ENCODE measurements around the gene CRTC3. TPM values are rescaled to one million over a fixed set of nuclear protein-coding genes. Genes with fewer than 3 reads are reported as not detected.

The CRTC3 gene
- total and polyA plus RNA-seq, 2 donors (not counting 3 experiments of a cell fraction or from before 2014, with no cell fraction given) = 16.2 to 26.4 TPM

DNA sequence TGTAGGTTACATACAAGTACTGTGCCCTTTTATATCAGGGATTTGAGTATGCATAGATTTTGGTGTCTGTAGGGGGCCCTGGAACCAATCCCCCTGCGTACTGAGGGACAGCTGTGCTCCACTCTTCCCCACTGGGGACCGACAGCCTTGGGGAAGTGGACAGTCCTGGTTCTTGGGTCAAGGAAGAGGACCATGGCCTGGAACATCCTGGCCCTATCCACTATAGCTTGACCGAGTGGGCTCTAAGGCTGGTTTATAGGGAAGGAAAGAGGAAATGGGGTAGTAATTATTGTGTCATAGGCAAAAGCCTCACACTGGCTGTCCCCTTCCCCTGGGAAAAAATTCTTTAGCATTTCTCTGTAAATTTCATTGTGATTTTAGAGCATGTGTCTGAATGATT lies 49.5 kb downstream of the CRTC3 start:
- TF ChIP-seq, protein P1, sequence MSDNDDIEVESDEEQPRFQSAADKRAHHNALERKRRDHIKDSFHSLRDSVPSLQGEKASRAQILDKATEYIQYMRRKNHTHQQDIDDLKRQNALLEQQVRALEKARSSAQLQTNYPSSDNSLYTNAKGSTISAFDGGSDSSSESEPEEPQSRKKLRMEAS (IDR thresholded peaks at IDR 0.05; ENCODE audit: insufficient read depth, insufficient read length) = no peak
- no peak for TF ChIP-seq EZH2 (IDR thresholded peaks at IDR 0.05; ENCODE audit: borderline replicate concordance, low read depth, low read length, severe bottlenecking)
- no peak for TF ChIP-seq POLR2A (IDR thresholded peaks at IDR 0.05; ENCODE audit: low read depth, low read length)
- ChIA-PET POLR2A (no interaction called here), CTCF (no interaction called here)
- H3K9me3 ChIP-seq (replicated peaks; ENCODE audit: control insufficient read depth, insufficient read depth, low read length) = no peaks in the 10 kb centered on the region
- no peak overlapping the region for H3K9ac ChIP-seq (replicated peaks; ENCODE audit: extremely low read depth, insufficient read depth, low read length)
- DNase-seq (ENCODE audit: low read depth, low spot score) (no peak), FAIRE-seq (no peak)
- no peak overlapping the region for H3K27ac ChIP-seq (ENCODE audit: insufficient read depth, low read depth, low read length)
- H4K20me1 ChIP-seq (replicated peaks; ENCODE audit: control insufficient read depth, extremely low read depth, insufficient read depth, low read length) = no peaks in the 10 kb centered on the region
- no peak overlapping the region for H2AFZ ChIP-seq (ENCODE audit: low read depth, low read length)
- no peaks in the 10 kb centered on the region for H3K4me1 ChIP-seq (ENCODE audit: control insufficient read depth, extremely low read depth, insufficient read depth, low read length)
- no peak overlapping the region for H3K4me2 ChIP-seq (ENCODE audit: insufficient read depth, low read length)
- H3K9me1 ChIP-seq (replicated peaks; ENCODE audit: control insufficient read depth, extremely low read depth, insufficient read depth, low read length) = no peaks in the 10 kb centered on the region
- H3K79me2 ChIP-seq (ENCODE audit: control insufficient read depth, insufficient read depth, low read length) = no peaks in the 10 kb centered on the region
- dilution Hi-C loops (cut with MboI; ENCODE audit: extremely low pct_ligation_motif_present, low sequenced_read_pairs) (no loop called here), intact Hi-C loops (cut with micrococcal nuclease) (no loop called here)
- no peaks in the 10 kb centered on the region for H3K27me3 ChIP-seq (ENCODE audit: control insufficient read depth in 2 of 2, insufficient read depth in 2 of 2, low read length in 2 of 2)
- no TSS peak for BruUV-seq (replicated peaks)
- no peak overlapping the region for H3K4me3 ChIP-seq (replicated peaks in 1 of 3; ENCODE audit: insufficient read depth in 1 of 3, low read depth in 1 of 3, low read length in 3 of 3)
- H3K36me3 ChIP-seq (ENCODE audit: control insufficient read depth in 2 of 2, extremely low read depth in 1 of 2, insufficient read depth in 2 of 2, low read length in 2 of 2) = no peaks in the 10 kb centered on the region

DNA sequence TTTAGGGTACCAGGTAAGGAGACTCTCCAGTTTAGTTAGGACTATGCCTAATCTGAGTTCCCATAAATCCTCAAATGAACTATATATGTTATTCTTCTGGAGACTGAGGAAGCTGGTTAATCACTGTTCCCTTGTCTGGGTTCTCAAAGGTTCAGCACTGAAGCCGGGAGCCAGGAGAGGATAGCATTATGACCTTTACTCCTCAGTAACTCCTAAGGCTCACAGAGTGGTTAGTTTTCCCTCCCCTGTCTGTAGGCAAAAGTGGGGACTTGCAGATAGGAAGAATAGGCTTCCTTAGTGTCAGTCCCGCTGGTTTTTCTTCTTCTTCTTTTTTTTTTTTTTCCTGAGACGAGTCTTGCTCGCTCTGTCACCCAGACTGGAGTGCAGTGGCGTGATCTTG lies 50.4 kb downstream of the CRTC3 start:
- Histone ChIP-seq H3K4me1 (ENCODE audit: control insufficient read depth, extremely low read depth, insufficient read depth, low read length) (no peaks in the 10 kb centered on the region), H3K27ac (ENCODE audit: insufficient read depth, low read depth, low read length) (no peak overlapping the region), H3K9me3 (replicated peaks; ENCODE audit: control insufficient read depth, insufficient read depth, low read length) (no peaks in the 10 kb centered on the region), H3K79me2 (ENCODE audit: control insufficient read depth, insufficient read depth, low read length) (no peaks in the 10 kb centered on the region), H3K4me2 (ENCODE audit: insufficient read depth, low read length) (no peak overlapping the region), H3K27me3 (ENCODE audit: control insufficient read depth in 2 of 2, insufficient read depth in 2 of 2, low read length in 2 of 2) (no peaks in the 10 kb centered on the region), H4K20me1 (replicated peaks; ENCODE audit: control insufficient read depth, extremely low read depth, insufficient read depth, low read length) (no peaks in the 10 kb centered on the region), H3K9me1 (replicated peaks; ENCODE audit: control insufficient read depth, extremely low read depth, insufficient read depth, low read length) (no peaks in the 10 kb centered on the region), H2AFZ (ENCODE audit: low read depth, low read length) (no peak overlapping the region), H3K4me3 (replicated peaks in 1 of 3; ENCODE audit: insufficient read depth in 1 of 3, low read depth in 1 of 3, low read length in 3 of 3) (no peak overlapping the region), H3K36me3 (ENCODE audit: control insufficient read depth in 2 of 2, extremely low read depth in 1 of 2, insufficient read depth in 2 of 2, low read length in 2 of 2) (no peaks in the 10 kb centered on the region), H3K9ac (replicated peaks; ENCODE audit: extremely low read depth, insufficient read depth, low read length) (no peak overlapping the region)
- TF ChIP-seq POLR2AphosphoS5 (IDR thresholded peaks at IDR 0.05; ENCODE audit: insufficient read depth, low read depth, low read length) = no peak
- no peak for TF ChIP-seq EZH2 (IDR thresholded peaks at IDR 0.05; ENCODE audit: borderline replicate concordance, low read depth, low read length, severe bottlenecking)
- TF ChIP-seq, protein P1 (IDR thresholded peaks at IDR 0.05; ENCODE audit: insufficient read depth, insufficient read length) = no peak
- no peak for TF ChIP-seq POLR2A (IDR thresholded peaks at IDR 0.05; ENCODE audit: low read depth, low read length)
- no peak for TF ChIP-seq JUN (IDR thresholded peaks at IDR 0.05; ENCODE audit: borderline replicate concordance, insufficient read depth, insufficient read length, low read depth)
- TF ChIP-seq FOS (IDR thresholded peaks at IDR 0.05; ENCODE audit: borderline replicate concordance, insufficient read depth, low read length) = no peak
- TF ChIP-seq, protein P2, sequence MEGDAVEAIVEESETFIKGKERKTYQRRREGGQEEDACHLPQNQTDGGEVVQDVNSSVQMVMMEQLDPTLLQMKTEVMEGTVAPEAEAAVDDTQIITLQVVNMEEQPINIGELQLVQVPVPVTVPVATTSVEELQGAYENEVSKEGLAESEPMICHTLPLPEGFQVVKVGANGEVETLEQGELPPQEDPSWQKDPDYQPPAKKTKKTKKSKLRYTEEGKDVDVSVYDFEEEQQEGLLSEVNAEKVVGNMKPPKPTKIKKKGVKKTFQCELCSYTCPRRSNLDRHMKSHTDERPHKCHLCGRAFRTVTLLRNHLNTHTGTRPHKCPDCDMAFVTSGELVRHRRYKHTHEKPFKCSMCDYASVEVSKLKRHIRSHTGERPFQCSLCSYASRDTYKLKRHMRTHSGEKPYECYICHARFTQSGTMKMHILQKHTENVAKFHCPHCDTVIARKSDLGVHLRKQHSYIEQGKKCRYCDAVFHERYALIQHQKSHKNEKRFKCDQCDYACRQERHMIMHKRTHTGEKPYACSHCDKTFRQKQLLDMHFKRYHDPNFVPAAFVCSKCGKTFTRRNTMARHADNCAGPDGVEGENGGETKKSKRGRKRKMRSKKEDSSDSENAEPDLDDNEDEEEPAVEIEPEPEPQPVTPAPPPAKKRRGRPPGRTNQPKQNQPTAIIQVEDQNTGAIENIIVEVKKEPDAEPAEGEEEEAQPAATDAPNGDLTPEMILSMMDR (IDR thresholded peaks at IDR 0.05; ENCODE audit: extremely low read depth in 1 of 2, insufficient read depth in 1 of 2, low read depth in 1 of 2, low read length in 2 of 2) = no peak
- no peak for TF ChIP-seq GATA2 (IDR thresholded peaks at IDR 0.05; ENCODE audit: insufficient read depth, insufficient read length, low read depth, low read length)
- CTCF ChIA-PET = no interaction called here
- no TSS peak for BruUV-seq (replicated peaks)
- FAIRE-seq (no peak), DNase-seq (ENCODE audit: low read depth, low spot score) (no peak)
- dilution Hi-C loops (cut with MboI; ENCODE audit: extremely low pct_ligation_motif_present, low sequenced_read_pairs) = no loop called here
- POLR2A ChIA-PET = no interaction called here
- intact Hi-C loops (cut with micrococcal nuclease) = no loop called here
